Activated T-helper 2 cell treated with anti-CD3 and anti-CD28 coated beads, Interferon-gamma antibody, Interleukin-2, Interleukin-4, amounts not matched to agents 10 μg/mL and 5 μg/mL and 100 μg/mL, durations not matched to agents 14 hours and 24 hours and 36 hours (primary cell): ENCODE results near the gene ANAPC4. TPM values are rescaled to one million over a fixed set of nuclear protein-coding genes. Genes with fewer than 3 reads are reported as not detected.

Experiments
- DNase-seq: peaks from one replicate; pipeline ENCODE4 v3.0.0; 2021; ENCODE audit warnings: low spot score
- H3K27ac Mint-ChIP-seq: one replicate; pipeline ENCODE4 v1.8.0; 2021; ENCODE audit warnings: mixed read lengths
- H3K27me3 Mint-ChIP-seq: one replicate; pipeline ENCODE4 v1.8.0; 2021; ENCODE audit warnings: low read depth, mixed read lengths
- H3K36me3 Mint-ChIP-seq: one replicate; pipeline ENCODE4 v1.8.0; 2021; ENCODE audit warnings: low read depth, mixed read lengths
- H3K4me1 Mint-ChIP-seq: one replicate; pipeline ENCODE4 v1.8.0; 2021; ENCODE audit warnings: low read depth, mixed read lengths
- H3K4me3 Mint-ChIP-seq: one replicate; pipeline ENCODE4 v1.8.0; 2021; ENCODE audit warnings: low read depth, mild to moderate bottlenecking, moderate library complexity, mixed read lengths
- H3K9me3 Mint-ChIP-seq: one replicate; pipeline ENCODE4 v1.8.0; 2021; ENCODE audit warnings: mixed read lengths
- intact Hi-C: fragments of 100-400 bp; cut with micrococcal nuclease; formaldehyde crosslinking; loops from one replicate; pipeline ENCODE4 v1.15.1; 2023
- total RNA-seq: library from RNA; stranded (reverse); gene quantifications from 2 replicates; pipeline ENCODE4 v1.2.3, GENCODE V29; 2022

ANAPC4 gene
- total RNA-seq, 1 donor from 2014 or later: 40.9 TPM

DNA sequence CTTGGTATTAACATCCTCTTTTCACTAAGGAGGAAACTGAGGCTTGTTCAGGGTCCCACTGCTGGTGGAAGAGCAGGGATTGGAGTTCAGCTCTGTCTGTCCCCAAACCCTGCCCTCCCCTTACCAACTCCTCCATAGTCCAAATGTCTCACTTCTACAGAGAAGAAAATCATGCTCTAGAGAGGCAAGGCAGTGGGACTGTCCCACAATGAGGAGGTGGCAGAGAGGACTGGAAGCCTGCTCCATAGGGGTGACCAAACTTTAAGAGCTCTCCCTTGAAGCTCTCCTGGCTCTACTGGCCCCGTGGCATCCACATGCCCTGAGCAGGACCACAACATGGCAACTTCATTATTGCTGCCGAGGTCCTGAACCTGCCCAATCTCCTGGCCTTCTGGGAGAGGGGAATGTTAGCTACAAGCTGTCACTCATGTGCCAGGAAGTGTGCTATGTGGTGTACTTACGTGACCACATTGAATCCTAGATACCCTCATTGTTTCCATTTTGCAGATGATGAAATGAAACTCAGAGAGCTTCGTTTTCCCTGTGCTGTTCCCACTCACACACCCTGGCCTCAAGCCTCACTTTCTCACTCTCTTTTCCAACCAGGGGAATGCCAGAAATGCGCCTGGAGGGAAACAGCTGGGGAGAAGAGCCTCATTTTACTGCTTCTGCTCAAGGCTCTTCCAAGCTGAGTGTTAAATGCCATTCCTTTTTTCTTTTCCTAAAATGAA lies 71.5 kb downstream of the ANAPC4 start:
- no peaks in the 10 kb centered on the region for H3K9me3 Mint-ChIP-seq
- intact Hi-C loops: no loop called here
- peaks cover 2% of the 10 kb centered on the region for H3K4me1 Mint-ChIP-seq
- no peak for DNase-seq
- H3K4me3 Mint-ChIP-seq: no peak overlapping the region
- no peaks in the 10 kb centered on the region for H3K36me3 Mint-ChIP-seq
- no peak overlapping the region for H3K27ac Mint-ChIP-seq
- H3K27me3 Mint-ChIP-seq: no peaks in the 10 kb centered on the region

DNA sequence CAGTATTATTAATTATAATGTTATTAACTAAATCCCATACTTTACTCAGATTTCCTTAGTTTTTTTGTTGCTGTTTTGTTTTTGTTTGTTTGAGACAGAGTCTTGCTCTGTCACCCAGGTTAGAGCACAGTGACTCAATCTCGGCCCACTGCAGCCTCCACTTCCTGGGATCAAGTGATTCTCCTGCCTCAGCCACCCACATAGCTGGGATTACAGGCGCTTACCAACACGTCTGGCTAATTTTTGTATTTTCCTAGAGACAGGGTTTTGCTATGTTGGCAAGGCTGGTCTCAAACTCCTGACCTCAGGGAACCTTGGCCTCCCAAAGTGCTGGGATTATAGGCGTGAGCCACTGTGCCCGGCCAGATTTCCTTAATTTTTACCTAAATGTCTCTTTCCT lies 72.2 kb downstream of the ANAPC4 start:
- Mint-ChIP-seq H3K9me3 (no peaks in the 10 kb centered on the region), H3K36me3 (no peaks in the 10 kb centered on the region), H3K27ac (no peak overlapping the region), H3K27me3 (no peaks in the 10 kb centered on the region), H3K4me3 (no peak overlapping the region), H3K4me1 (peaks cover 2% of the 10 kb centered on the region)
- DNase-seq: no peak
- intact Hi-C loops: no loop called here

DNA sequence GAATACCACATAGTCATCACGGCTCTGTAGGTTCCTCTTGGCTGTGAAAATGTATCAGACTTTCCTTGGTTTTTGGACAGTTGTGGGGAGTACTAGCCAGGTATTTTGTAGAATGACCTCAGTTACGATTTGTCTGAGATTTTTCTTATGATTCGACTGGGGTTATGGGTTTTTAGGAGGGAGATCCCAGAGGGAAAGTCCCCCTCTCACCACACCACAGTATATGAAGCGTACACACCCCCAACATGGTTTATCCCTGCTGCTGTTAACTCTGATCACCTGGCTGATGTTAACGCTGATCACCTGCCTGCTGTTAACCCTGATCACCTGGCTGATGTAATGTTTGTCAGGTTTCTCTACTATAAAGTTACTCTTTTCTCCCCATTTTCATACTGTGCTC lies 72.6 kb downstream of the ANAPC4 start:
- no peak for DNase-seq
- Mint-ChIP-seq H3K4me3 (no peak overlapping the region), H3K27me3 (no peaks in the 10 kb centered on the region), H3K9me3 (no peaks in the 10 kb centered on the region), H3K27ac (no peak overlapping the region), H3K36me3 (no peaks in the 10 kb centered on the region), H3K4me1 (peaks cover 2% of the 10 kb centered on the region)
- intact Hi-C loops: no loop called here

DNA sequence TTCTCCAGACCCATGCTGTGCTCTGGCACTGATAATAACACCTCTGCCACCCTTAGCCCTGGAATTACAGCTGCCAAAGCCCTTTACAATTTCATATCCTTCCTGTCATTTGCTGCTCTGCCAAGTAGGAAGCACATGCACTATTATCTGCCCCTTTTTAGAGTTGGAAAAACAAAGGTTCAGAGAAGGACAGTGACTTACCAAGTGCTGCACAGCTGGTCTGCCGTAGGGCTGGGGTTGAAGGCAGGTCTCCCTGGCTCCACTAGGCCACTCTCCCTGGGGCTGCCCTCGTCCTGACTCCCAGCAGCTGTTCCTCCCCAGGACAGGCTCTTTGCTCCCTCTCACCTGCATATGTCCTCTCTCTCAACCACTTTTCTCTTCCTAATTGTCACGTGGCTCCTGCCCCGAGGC lies 73.4 kb downstream of the ANAPC4 start:
- Mint-ChIP-seq H3K27ac (no peak overlapping the region), H3K27me3 (peaks cover 2% of the 10 kb centered on the region), H3K9me3 (no peaks in the 10 kb centered on the region), H3K4me3 (no peak overlapping the region), H3K4me1 (peaks cover 2% of the 10 kb centered on the region), H3K36me3 (no peaks in the 10 kb centered on the region)
- no peak for DNase-seq
- intact Hi-C loops: no loop called here

DNA sequence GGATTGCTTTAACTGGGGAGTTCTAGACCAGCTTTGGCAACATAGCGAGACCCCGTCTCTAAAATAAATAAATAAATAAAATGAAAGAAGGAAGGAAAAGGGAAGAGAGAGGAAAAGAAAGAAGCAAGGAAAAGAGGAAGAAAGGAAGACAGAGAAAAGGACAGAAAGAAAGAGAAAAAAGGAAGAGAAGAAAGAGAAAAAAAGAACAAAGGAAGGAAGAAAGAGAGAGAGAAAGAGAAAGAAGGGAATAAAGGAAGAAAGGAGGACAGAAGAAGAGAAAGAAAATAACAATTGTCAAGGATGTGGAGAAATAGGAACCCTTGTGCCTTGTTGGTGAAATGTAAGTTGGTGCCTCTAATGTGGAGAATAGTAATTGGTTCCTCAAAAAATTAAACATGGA lies 74.6 kb downstream of the ANAPC4 start:
- Mint-ChIP-seq H3K36me3 (no peaks in the 10 kb centered on the region), H3K4me1 (peaks cover 2% of the 10 kb centered on the region), H3K4me3 (no peak overlapping the region), H3K27ac (no peak overlapping the region), H3K9me3 (no peaks in the 10 kb centered on the region), H3K27me3 (peaks cover 2% of the 10 kb centered on the region)
- intact Hi-C loops: no loop called here
- no peak for DNase-seq

DNA sequence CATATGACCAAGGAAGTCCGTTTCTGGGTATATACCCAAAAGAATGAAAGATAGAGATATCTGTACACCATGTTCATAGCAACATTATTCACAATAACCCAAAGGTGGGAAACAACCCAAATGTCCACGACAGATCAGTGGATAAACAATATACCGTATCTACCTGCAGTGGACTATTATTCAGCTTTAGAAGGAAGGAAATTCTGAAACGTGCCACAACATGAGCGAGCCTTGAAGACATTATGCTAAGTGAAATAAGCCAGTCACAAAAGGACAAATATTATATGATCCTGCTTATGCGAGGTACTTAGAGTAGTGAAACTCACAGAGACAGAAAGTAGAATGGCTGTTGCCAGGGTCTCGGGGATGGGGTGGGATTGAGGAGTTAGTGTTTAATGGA lies 75.0 kb downstream of the ANAPC4 start:
- H3K9me3 Mint-ChIP-seq: no peaks in the 10 kb centered on the region
- DNase-seq: no peak
- peaks cover 2% of the 10 kb centered on the region for H3K4me1 Mint-ChIP-seq
- no peak overlapping the region for H3K4me3 Mint-ChIP-seq
- no peak overlapping the region for H3K27ac Mint-ChIP-seq
- intact Hi-C loops: no loop called here
- H3K27me3 Mint-ChIP-seq: peaks cover 2% of the 10 kb centered on the region
- no peaks in the 10 kb centered on the region for H3K36me3 Mint-ChIP-seq

DNA sequence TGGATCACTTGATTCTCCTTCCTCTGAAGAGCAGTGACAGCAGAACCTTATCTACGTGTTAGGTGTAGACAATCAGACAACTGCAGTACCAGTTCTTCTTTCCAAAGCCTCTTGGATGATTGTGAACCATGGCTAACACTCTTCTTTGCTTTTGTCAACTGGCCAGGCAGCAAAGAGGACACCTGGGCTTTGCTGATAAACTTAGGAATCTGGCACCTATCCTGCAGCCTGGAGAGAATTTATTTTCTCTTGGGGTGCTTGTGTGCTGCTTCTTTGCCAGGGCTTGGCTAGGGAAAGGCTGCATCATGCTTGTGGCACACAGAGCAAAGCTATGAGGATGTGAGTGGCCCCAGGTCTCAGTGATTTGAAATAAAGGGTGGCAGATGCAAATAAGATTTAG lies 77.4 kb downstream of the ANAPC4 start:
- intact Hi-C loops: no loop called here
- H3K27me3 Mint-ChIP-seq: peaks cover 2% of the 10 kb centered on the region
- H3K27ac Mint-ChIP-seq: no peak overlapping the region
- DNase-seq: no peak
- H3K36me3 Mint-ChIP-seq: no peaks in the 10 kb centered on the region
- no peaks in the 10 kb centered on the region for H3K9me3 Mint-ChIP-seq
- H3K4me3 Mint-ChIP-seq: no peak overlapping the region
- no peaks in the 10 kb centered on the region for H3K4me1 Mint-ChIP-seq

DNA sequence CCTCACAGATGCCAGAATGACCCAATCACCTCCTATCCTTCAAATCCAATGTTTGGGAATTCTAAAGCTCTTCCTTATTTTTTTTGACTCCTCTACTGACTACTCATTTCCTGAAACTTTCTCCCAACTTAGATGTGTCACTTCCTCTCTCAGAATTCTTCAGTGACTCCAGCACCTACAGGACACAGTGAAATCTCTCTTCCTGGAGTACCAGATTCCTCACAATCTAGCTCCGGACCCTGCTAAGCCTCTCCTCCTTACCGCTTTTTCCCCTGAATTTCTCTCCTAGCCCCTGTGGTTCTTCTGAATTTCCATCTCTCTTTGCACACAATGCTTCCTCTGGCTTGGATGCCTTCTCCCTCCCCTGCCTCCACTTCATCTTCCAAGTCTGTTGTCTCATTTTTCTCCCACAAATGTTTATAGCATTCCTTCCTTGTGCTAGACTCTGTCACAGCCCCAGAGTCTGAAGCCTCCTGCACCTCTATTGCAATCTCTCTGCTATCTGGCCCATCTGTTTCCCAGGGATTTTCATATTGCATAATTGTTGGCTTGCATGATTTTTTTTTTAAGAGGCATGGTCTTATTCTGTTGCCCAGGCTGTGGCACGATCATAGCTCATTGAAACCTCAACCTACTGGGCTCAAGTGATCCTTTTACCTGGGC lies 80.1 kb downstream of the ANAPC4 start:
- no peak overlapping the region for H3K27ac Mint-ChIP-seq
- no peaks in the 10 kb centered on the region for H3K36me3 Mint-ChIP-seq
- H3K4me1 Mint-ChIP-seq: no peaks in the 10 kb centered on the region
- intact Hi-C loops: no loop called here
- DNase-seq: no peak
- H3K27me3 Mint-ChIP-seq: peaks cover 2% of the 10 kb centered on the region
- H3K4me3 Mint-ChIP-seq: no peak overlapping the region
- no peaks in the 10 kb centered on the region for H3K9me3 Mint-ChIP-seq

DNA sequence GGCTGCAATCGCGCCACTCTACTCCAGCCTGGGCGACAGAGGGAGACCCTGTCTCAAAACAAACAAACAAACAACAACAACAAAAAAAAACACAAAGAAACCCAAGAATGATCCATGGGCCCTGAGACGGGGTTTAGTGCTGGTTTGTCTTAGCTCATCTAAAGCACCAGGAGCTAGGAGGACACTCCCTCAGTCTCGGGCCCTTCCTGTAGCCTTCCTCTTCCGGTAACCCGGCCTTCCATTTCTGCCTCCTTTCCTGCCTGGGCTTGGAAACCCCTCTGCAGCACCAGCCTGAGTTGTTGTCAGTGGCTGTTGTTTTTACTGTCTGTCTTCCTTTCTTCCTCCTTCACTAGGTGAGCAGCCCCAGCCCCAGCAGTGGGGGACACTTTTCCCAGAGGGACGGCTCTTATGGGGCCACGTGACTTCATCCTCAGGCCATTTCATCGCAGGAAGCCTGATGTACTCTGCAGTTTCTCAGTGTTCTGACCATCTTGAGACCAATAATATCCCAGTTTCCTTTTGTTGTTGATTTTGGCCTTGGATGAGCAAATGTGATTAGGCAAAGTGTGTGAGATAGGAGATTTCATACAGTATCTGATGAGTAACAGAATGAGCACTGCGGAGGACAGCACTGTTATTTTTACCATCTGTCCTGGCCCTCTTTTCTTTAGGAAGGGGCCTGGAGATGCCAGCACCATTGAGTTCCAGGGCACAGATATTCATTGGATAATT lies 90.1 kb downstream of the ANAPC4 start:
- Mint-ChIP-seq H3K4me3 (no peak overlapping the region), H3K9me3 (peaks cover 4% of the 10 kb centered on the region), H3K27me3 (no peaks in the 10 kb centered on the region), H3K36me3 (no peaks in the 10 kb centered on the region), H3K27ac (no peak overlapping the region), H3K4me1 (no peaks in the 10 kb centered on the region)
- no peak for DNase-seq
- intact Hi-C loops: no loop called here

DNA sequence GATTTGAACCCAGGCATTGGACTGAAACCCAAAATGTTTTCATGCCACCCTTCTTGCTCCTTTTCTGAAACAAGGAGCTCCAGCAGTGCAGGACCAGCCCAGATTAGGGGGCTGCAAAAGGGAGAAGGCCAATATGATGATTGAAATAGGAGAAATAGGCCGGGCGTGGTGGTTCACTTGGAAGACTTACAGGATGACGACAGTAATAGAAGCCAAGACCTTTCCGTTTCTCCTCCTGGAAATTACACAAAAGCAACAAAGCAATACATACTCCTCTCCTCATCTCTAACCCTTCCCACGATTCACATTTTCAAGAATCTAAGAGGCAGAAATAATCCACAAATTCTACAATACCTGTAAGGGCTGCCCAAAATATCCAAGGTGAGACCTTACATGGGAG lies 90.8 kb downstream of the ANAPC4 start:
- H3K9me3 Mint-ChIP-seq: peaks cover 4% of the 10 kb centered on the region
- intact Hi-C loops: no loop called here
- H3K4me1 Mint-ChIP-seq: no peaks in the 10 kb centered on the region
- no peak overlapping the region for H3K27ac Mint-ChIP-seq
- H3K36me3 Mint-ChIP-seq: no peaks in the 10 kb centered on the region
- H3K4me3 Mint-ChIP-seq: no peak overlapping the region
- no peaks in the 10 kb centered on the region for H3K27me3 Mint-ChIP-seq
- no peak for DNase-seq

Other genes with a start within 250 kb of the ANAPC4 start
- 13.4 TPM in 2 replicates for gene SEPSECS, start 216.8 kb upstream of the ANAPC4 start, total RNA-seq
- gene PI4K2B, start 143.2 kb upstream of the ANAPC4 start, total RNA-seq: 38.6 and 40.7 TPM in 2 replicates
- gene ZCCHC4, start 64.5 kb upstream of the ANAPC4 start, total RNA-seq: 14.8 and 15.1 TPM in 2 replicates